HG03095 (cell line): ENCODE results near the gene PCSK1N.
"Not testable (repeated sequence)": the region's sequence is repeated elsewhere in the genome, so short reads cannot be mapped to it uniquely, and the experiment has no call there.

Experiments
- ATAC-seq: cut with Tn5 transposase; IDR thresholded peaks from one replicate; pipeline ENCODE4 v1.9.1; 2021; ENCODE audit warnings: moderate library complexity; ENCODE audit not compliant: unreplicated experiment

Gene PCSK1N

GRCh38 chrX:48835524-48836329 lies at the start of gene PCSK1N:
Gene PCSK1N (minus strand): TSS chrX:48835610. CDS start chrX:48835532, 78 bp downstream.
- no peak for ATAC-seq

- ATAC-seq, result no peak
These were observed 48.3 kb upstream of the PCSK1N start for GRCh38 chrX:48883729-48884128.

- not testable (repeated sequence) for ATAC-seq
These were observed 41.5 kb upstream of the PCSK1N start for GRCh38 chrX:48876944-48877343.

- ATAC-seq, result not testable (repeated sequence)
These were observed 36.6 kb upstream of the PCSK1N start for GRCh38 chrX:48872017-48872416.

- ATAC-seq, result no peak
These were observed 28.8 kb upstream of the PCSK1N start for GRCh38 chrX:48864210-48864609.

GRCh38 chrX:48854898-48855297 lies 19.5 kb upstream of the PCSK1N start:
- ATAC-seq, result no peak

- not testable (repeated sequence) for ATAC-seq
These were observed 18.9 kb upstream of the PCSK1N start for GRCh38 chrX:48854121-48854804.

- not testable (repeated sequence) for ATAC-seq
These were observed 18.1 kb upstream of the PCSK1N start for GRCh38 chrX:48853494-48853893.

- ATAC-seq, result no peak
These were observed 17.4 kb upstream of the PCSK1N start for GRCh38 chrX:48852857-48853256.

- ATAC-seq, result no peak
These were observed 13.4 kb upstream of the PCSK1N start for GRCh38 chrX:48848847-48849246.

GRCh38 chrX:48839686-48840085 lies 4.3 kb upstream of the PCSK1N start:
- ATAC-seq, result no peak

- ATAC-seq, result no peak
These were observed 1.1 kb downstream of the PCSK1N start for GRCh38 chrX:48834383-48834709.

GRCh38 chrX:48833542-48834138 lies 1.8 kb downstream of the PCSK1N start:
- no peak for ATAC-seq

GRCh38 chrX:48831909-48832291 lies 3.5 kb downstream of the PCSK1N start:
- no peak for ATAC-seq

GRCh38 chrX:48831136-48831908 lies 4.1 kb downstream of the PCSK1N start:
- ATAC-seq, result no peak

GRCh38 chrX:48829016-48829735 lies 6.2 kb downstream of the PCSK1N start:
- ATAC-seq, result no peak

GRCh38 chrX:48827654-48827968 lies 7.8 kb downstream of the PCSK1N start:
- ATAC-seq, result no peak

- ATAC-seq, result no peak
These were observed 8.3 kb downstream of the PCSK1N start for GRCh38 chrX:48826876-48827653.

GRCh38 chrX:48826135-48826875 lies 9.1 kb downstream of the PCSK1N start, which contains the start of gene ERAS:
Gene ERAS (plus strand): TSS chrX:48826513. CDS start chrX:48829124, 2,611 bp downstream.
- ATAC-seq, result no peak
